ENCODE results near the gene FCRLA. TPM values are rescaled to one million over a fixed set of nuclear protein-coding genes. Genes with fewer than 3 reads are reported as not detected.

FCRLA gene, protein sequence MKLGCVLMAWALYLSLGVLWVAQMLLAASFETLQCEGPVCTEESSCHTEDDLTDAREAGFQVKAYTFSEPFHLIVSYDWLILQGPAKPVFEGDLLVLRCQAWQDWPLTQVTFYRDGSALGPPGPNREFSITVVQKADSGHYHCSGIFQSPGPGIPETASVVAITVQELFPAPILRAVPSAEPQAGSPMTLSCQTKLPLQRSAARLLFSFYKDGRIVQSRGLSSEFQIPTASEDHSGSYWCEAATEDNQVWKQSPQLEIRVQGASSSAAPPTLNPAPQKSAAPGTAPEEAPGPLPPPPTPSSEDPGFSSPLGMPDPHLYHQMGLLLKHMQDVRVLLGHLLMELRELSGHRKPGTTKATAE
- total RNA-seq, result not detected in 2 replicates

DNA sequence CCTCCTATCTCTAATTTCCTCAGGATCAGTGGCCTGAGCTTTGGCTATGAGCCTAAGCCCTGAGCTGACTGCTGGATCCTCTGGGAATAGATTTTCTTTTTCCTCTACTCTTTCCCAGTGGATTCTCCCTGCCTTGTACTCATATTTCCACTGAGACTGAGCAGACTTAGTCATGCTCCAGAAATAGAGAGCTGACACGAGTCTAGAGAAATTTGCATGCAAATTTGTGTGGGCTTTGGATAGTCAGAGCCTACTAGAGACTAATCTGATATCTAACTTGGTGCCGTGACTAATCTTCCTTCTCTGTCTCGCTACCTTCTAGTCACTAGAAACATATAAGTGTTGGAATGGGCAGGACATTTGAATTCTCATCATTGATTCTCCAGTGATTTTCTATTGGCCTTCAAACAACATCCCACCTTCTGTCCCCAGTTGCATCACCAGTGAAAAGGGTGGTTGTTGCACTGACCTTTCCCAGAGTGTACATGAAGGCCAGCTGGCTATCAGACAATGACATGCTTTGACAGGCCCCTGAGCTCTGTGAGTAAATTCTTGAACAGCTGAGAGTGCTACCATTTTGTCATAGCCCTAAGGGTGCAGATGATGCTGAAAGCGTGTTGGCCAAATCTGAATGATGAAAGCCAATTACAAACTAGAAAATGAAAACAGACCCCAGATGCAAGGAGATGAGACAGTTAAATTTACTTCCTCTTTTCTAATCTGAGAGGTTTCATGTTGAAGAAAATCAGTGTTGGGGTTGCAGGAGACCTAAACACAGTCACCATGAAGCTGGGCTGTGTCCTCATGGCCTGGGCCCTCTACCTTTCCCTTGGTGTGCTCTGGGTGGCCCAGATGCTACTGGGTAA, at the start of gene FCRLA:
TSS of gene FCRLA (plus strand) at position 748 of the 866 bp plus-strand sequence. CDS start at position 784, 36 bp downstream.

DNA sequence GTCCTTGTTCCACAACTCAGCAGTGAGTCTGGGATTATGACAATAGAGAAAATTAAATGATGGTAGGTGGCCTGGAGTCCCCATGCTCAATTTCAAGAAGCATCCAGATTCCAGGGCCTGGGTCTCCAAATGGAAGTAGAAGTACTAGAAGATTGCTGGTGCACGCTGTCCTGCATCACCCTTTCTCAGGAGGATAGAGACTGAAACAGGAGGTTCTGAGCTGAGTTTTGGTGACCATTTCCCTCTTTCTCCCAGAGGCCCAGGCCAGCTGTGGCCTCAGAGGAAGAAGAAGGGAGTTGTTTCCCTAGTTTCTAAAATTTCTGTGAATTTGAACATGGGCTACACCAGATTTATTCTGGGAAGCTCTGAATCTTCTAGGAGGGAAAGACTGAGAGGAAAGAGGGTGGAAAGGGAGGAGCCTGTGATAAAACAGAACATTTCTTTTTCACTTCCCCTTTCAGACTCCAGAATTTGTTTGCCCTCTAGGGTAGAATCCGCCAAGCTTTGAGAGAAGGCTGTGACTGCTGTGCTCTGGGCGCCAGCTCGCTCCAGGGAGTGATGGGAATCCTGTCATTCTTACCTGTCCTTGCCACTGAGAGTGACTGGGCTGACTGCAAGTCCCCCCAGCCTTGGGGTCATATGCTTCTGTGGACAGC, 44.2 kb upstream of the FCRLA start, which contains the start of gene FCGR2B:
TSS of gene FCGR2B (plus strand) at position 460 of the 656 bp plus-strand sequence. CDS start at position 559, 99 bp downstream.

GRCh38 chr1:161720956-161721737, 14.1 kb downstream of the FCRLA start, which contains the start of gene FCRLB:
TSS of gene FCRLB (plus strand) at chr1:161721544. CDS start at chr1:161722673, 1,129 bp downstream.

DNA sequence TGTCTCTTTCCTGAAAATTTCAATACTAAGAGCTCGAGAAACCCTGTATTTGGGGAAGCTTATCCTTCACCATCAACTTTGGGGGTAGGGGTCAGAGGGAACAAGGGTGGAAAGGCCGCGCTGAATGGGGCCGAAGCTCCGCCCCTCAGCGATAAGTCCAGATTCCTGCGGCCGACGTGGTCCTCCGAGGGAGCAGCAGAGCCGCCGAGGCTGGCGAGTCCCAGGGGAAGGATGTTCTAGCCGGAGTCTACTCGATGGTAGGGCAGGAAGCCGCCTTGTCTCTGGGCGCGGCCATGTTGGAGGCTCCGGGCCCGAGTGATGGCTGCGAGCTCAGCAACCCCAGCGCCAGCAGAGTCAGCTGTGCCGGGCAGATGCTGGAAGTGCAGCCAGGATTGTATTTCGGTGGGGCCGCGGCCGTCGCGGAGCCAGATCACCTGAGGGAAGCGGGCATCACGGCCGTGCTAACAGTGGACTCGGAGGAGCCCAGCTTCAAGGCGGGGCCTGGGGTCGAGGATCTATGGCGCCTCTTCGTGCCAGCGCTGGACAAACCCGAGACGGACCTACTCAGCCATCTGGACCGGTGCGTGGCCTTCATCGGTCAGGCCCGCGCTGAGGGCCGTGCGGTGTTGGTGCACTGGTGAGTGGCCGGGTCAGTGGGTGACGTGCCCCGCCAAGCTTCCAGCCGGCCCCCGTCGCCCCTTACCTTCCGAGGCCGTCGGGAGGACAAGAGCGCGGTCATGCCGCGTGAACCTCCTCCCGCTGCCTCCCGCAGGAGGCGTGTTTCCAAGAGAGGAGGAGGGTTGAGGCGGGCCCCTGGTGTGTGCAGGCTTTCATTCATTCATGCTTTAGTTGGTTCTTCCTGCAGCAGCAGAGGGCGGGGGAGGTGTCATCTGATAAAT, 42.7 kb downstream of the FCRLA start, which contains the start of gene DUSP12:
TSS of gene DUSP12 (plus strand) at position 278 of the 899 bp plus-strand sequence. CDS start at position 294, 16 bp downstream.

Other genes starting within 250 kb of the FCRLA start
- gene FCGR2A, start 201.8 kb upstream of the FCRLA start, total RNA-seq, result 0.17 and 3.0 TPM in 2 replicates
- gene HSPA6, start 182.7 kb upstream of the FCRLA start, total RNA-seq, result 0.09 and 0.35 TPM in 2 replicates
- not detected in 2 replicates for gene FCGR3A, start 157.4 kb upstream of the FCRLA start, total RNA-seq
- gene FCGR3B, start 76.1 kb upstream of the FCRLA start, total RNA-seq, result not detected in 2 replicates
- gene FCGR2B, start 44.1 kb upstream of the FCRLA start, total RNA-seq, result not detected in 2 replicates
- 0.68 and 1.8 TPM in 2 replicates for gene FCRLB, start 14.3 kb downstream of the FCRLA start, total RNA-seq
- gene DUSP12, start 42.6 kb downstream of the FCRLA start, total RNA-seq, result 16.6 and 17.2 TPM in 2 replicates
- 14.5 and 14.6 TPM in 2 replicates for gene ATF6, start 59.1 kb downstream of the FCRLA start, total RNA-seq

Data from pericardium fibroblast (primary cell).